IMR-90 (cell line): ENCODE measurements around the gene MAML2. TPM values are rescaled to one million over a fixed set of nuclear protein-coding genes. Genes with fewer than 3 reads are reported as not detected.

Experiments
- ATAC-seq: fragments of 200-7000 bp; cut with Tn5 transposase; 2 replicates; pipeline ENCODE4 v1.9.1; 2020; ENCODE audit warnings: low read depth, mild to moderate bottlenecking, moderate library complexity
- BruUV-seq: library from RNA; stranded (reverse); fragments of 400-500 nt; replicated peaks from 2 replicates; lab custom pipeline; 2021; lab: Mats Ljungman, UMichigan
- CTCF ChIA-PET: fragments of 300-600 bp; formaldehyde crosslinking; extraction: SDS; loops from one replicate; lab custom pipeline; 2021; ENCODE audit warnings: antibody characterized with exemption; lab: Yijun Ruan, JAX
- POLR2A ChIA-PET: fragments of 300-600 bp; sonication (Branson Sonifier 250); formaldehyde crosslinking; loops from one replicate; lab custom pipeline; 2022; ENCODE audit warnings: antibody characterized with exemption; ENCODE audit not compliant: unreplicated experiment; lab: Charles Lee
- DNase-seq: peaks from one replicate; pipeline ENCODE4 v3.0.0; 2013
- H2AFZ ChIP-seq: replicated peaks from 2 replicates; pipeline ENCODE3; 2013; ENCODE audit warnings: low read length, mild to moderate bottlenecking; ENCODE audit not compliant: poor library complexity
- H2AK5ac ChIP-seq: 2 replicates; pipeline ENCODE4 v1.6.1; 2013; ENCODE audit warnings: low read depth, low read length, inconsistent platforms
- H2AK9ac ChIP-seq: replicated peaks from 2 replicates; pipeline ENCODE3; 2013; ENCODE audit warnings: mild to moderate bottlenecking, low read depth, low read length, moderate library complexity; ENCODE audit not compliant: poor library complexity
- H2BK120ac ChIP-seq: 2 replicates; pipeline ENCODE4 v1.6.1; 2013; ENCODE audit warnings: low read depth, low read length, inconsistent platforms
- H2BK15ac ChIP-seq: 3 replicates; pipeline ENCODE4 v1.6.1; 2013; ENCODE audit warnings: low read depth, low read length, inconsistent platforms
- H2BK20ac ChIP-seq: 2 replicates; pipeline ENCODE4 v1.6.1; 2013; ENCODE audit warnings: low read depth, mild to moderate bottlenecking, inconsistent platforms, low read length, moderate library complexity
- H2BK5ac ChIP-seq: 2 replicates; pipeline ENCODE4 v1.6.1; 2013; ENCODE audit warnings: mild to moderate bottlenecking, low read depth, low read length, inconsistent platforms; ENCODE audit not compliant: poor library complexity, severe bottlenecking
- H3K14ac ChIP-seq: replicated peaks from 2 replicates; pipeline ENCODE4 v1.6.1; 2013; ENCODE audit warnings: low read depth, low read length, inconsistent platforms
- H3K18ac ChIP-seq: 2 replicates; pipeline ENCODE4 v1.6.1; 2013; ENCODE audit warnings: low read depth, low read length, control low read depth
- H3K23ac ChIP-seq: 2 replicates; pipeline ENCODE4 v1.6.1; 2013; ENCODE audit warnings: low read depth, low read length, inconsistent platforms
- H3K27ac ChIP-seq: 2 replicates; pipeline ENCODE4 v1.5.1; 2013; ENCODE audit warnings: mild to moderate bottlenecking, control low read depth, low read length; ENCODE audit not compliant: insufficient read depth
- H3K27me3 ChIP-seq: 2 replicates; pipeline ENCODE4 v1.6.1; 2013; ENCODE audit warnings: low read length; ENCODE audit not compliant: control insufficient read depth, insufficient read depth
- H3K36me3 ChIP-seq: 2 replicates; pipeline ENCODE4 v1.6.1; 2013; ENCODE audit warnings: low read length, mixed read lengths; ENCODE audit not compliant: control insufficient read depth, insufficient read depth
- H3K4ac ChIP-seq: 2 replicates; pipeline ENCODE4 v1.6.1; 2013; ENCODE audit warnings: low read depth, low read length, inconsistent platforms
- H3K4me1 ChIP-seq: 2 replicates; pipeline ENCODE4 v1.6.1; 2013; ENCODE audit warnings: low read length, mixed read lengths; ENCODE audit not compliant: control insufficient read depth, insufficient read depth
- H3K4me2 ChIP-seq: 2 replicates; pipeline ENCODE4 v1.6.1; 2013; ENCODE audit warnings: low read depth, mild to moderate bottlenecking, control low read depth, low read length, moderate library complexity
- H3K4me3 ChIP-seq: 2 replicates; pipeline ENCODE4 v1.5.1; 2013; ENCODE audit warnings: low read depth, mild to moderate bottlenecking, control low read depth, low read length, moderate library complexity; ENCODE audit not compliant: insufficient read depth
- H3K56ac ChIP-seq: 2 replicates; pipeline ENCODE4 v1.6.1; 2013; ENCODE audit warnings: low read length, inconsistent platforms; ENCODE audit not compliant: insufficient read depth; ENCODE audit errors: extremely low read depth
- H3K79me1 ChIP-seq, 2 experiments: 2 replicates each; pipeline ENCODE4 v1.6.1; 2013; ENCODE audit warnings: low read length in 2 of 2, inconsistent platforms in 1 of 2, low read depth in 1 of 2
- H3K9ac ChIP-seq: 2 replicates; pipeline ENCODE4 v1.6.1; 2013; ENCODE audit warnings: low read depth, low read length, control low read depth
- H3K9me1 ChIP-seq: 2 replicates; pipeline ENCODE4 v1.6.1; 2013; ENCODE audit warnings: low read length, inconsistent platforms; ENCODE audit not compliant: insufficient read depth
- H3K9me3 ChIP-seq: 2 replicates; pipeline ENCODE4 v1.6.1; 2013; ENCODE audit warnings: low read length; ENCODE audit not compliant: control insufficient read depth, insufficient read depth
- H4K20me1 ChIP-seq: 2 replicates; pipeline ENCODE4 v1.6.1; 2013; ENCODE audit warnings: low read length, inconsistent platforms; ENCODE audit not compliant: insufficient read depth
- H4K5ac ChIP-seq: 2 replicates; pipeline ENCODE4 v1.6.1; 2013; ENCODE audit warnings: mild to moderate bottlenecking, low read depth, low read length, control low read depth
- H4K8ac ChIP-seq, 2 experiments: 2 replicates each; pipeline ENCODE4 v1.6.1; 2013; ENCODE audit warnings: low read depth in 2 of 2, low read length in 2 of 2, control low read depth in 1 of 2, inconsistent platforms in 1 of 2
- H4K91ac ChIP-seq: 2 replicates; pipeline ENCODE4 v1.6.1; 2013; ENCODE audit warnings: low read depth, low read length, inconsistent platforms; ENCODE audit not compliant: insufficient read depth
- CEBPB ChIP-seq: IDR thresholded peaks from 2 replicates; pipeline ENCODE4 v1.6.1; 2012; ENCODE audit warnings: low read depth, low read length, improper control_type of control experiment
- MXI1 ChIP-seq: IDR thresholded peaks from 2 replicates; pipeline ENCODE4 v1.6.1; 2012; ENCODE audit warnings: low read depth, mild to moderate bottlenecking, low read length, moderate library complexity, borderline replicate concordance
- WGBS, 2 experiments: methylation state at CpG; one replicate each; pipeline versions ENCODE4 v1.1.5 to v1.1.7; 2013; ENCODE audit warnings: missing lambda C conversion rate in 2 of 2; ENCODE audit not compliant: insufficient read length in 1 of 2; ENCODE audit errors: extremely low coverage in 2 of 2; 5-methylcytosine and 5-hydroxymethylcytosine counted together
- dilution Hi-C: fragments of 300-500 bp; cut with HindIII; formaldehyde crosslinking; loops from one replicate; pipeline ENCODE4 v1.14.3; 2018; ENCODE audit warnings: low sequenced_read_pairs; ENCODE audit not compliant: unreplicated experiment
- in situ Hi-C: fragments of 300-500 bp; cut with MboI; formaldehyde crosslinking; loops from 3 replicates; pipeline ENCODE4 v1.14.3; 2019; ENCODE audit warnings: low sequenced_read_pairs, inconsistent platforms, mixed read lengths
- intact Hi-C: fragments of 100-400 bp; cut with micrococcal nuclease; formaldehyde crosslinking; loops from 2 replicates; pipeline ENCODE4 v1.10.0; 2022
- polyA plus RNA-seq, 3 experiments: library from polyadenylated mRNA; depleted of rRNA; stranded (reverse); fragments of >200 nt; gene quantifications; 2 replicates each; pipeline ENCODE4 v1.2.3, GENCODE V29; 2012; ENCODE audit warnings: low replicate concordance in 1 of 3
- total RNA-seq: library from RNA; depleted of rRNA; stranded (reverse); fragments of >200 nt; gene quantifications from 2 replicates; pipeline ENCODE4 v1.2.3, GENCODE V29; 2012

MAML2 gene
- total and polyA plus RNA-seq, 2 of the 4 experiments (the other 2 are of a cell fraction) = 15.0 to 19.5 TPM

DNA sequence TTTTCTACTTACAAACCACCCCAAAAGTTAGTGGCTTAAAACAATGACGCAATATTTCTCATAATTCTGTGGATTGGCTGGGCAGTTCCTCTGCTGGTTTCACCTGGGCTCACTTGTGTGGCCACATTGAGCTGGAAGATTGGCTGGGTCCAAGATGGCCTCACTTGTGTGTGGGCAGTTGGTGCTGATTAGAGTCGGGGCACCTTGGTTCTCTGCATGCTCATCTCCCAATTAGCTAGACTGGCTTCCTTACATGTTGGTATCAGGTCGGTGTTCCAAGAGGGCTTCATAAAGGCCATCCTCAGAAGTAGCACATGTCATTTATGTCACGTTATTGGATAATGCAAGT, 12.5 kb downstream of the MAML2 start:
- POLR2A ChIA-PET = no interaction called here
- Histone ChIP-seq H2AK9ac (peak overlapping the region; percentile 26), H3K4me1 (peaks cover 42% of the 10 kb centered on the region), H3K79me1 (peaks cover 28 to 77% of the 10 kb centered on the region in 2 experiments), H3K23ac (0 out of 2 replicates have a peak overlapping the region, but pooled peaks have one; percentile 4), H4K8ac (0 out of 4 replicates have a peak overlapping the region, but pooled peaks of 1 of the 2 experiments have one; percentile 1), H3K4ac (0 out of 2 replicates have a peak overlapping the region, but pooled peaks have one; percentile 33), H2AFZ (no peak overlapping the region), H2AK5ac (peak overlapping the region; percentile 76), H3K27me3 (no peaks in the 10 kb centered on the region), H3K56ac (no peak overlapping the region), H3K27ac (no peak overlapping the region; the same call in 1 of the 2 replicates), H3K9ac (no peak overlapping the region), H2BK5ac (peak overlapping the region; percentile 85), H2BK120ac (peak overlapping the region; percentile 38; the same call in 1 of the 2 replicates), H3K14ac (no peak overlapping the region), H3K9me1 (peaks cover 21% of the 10 kb centered on the region), H3K4me2 (no peak overlapping the region), H4K20me1 (no peaks in the 10 kb centered on the region; the same call in 1 of the 2 replicates), H2BK15ac (0 out of 3 replicates have a peak overlapping the region, but pooled peaks have one; percentile 30), H3K18ac (no peak overlapping the region), H2BK20ac (no peak overlapping the region), H4K5ac (0 out of 2 replicates have a peak overlapping the region, but pooled peaks have one; percentile 64), H3K4me3 (no peak overlapping the region), H3K9me3 (no peaks in the 10 kb centered on the region), H3K36me3 (peaks cover 1% of the 10 kb centered on the region; the same call in 1 of the 2 replicates), H4K91ac (peak overlapping the region; percentile 22; the same call in 1 of the 2 replicates)
- no peak for TF ChIP-seq MXI1
- TF ChIP-seq CEBPB = peak; percentile 74
- ATAC-seq (no peak), DNase-seq (no peak)
- in situ Hi-C loops (no loop called here), intact Hi-C loops (no loop called here), dilution Hi-C loops (no loop called here)
- CTCF ChIA-PET = no interaction called here
- WGBS, 2 experiments = 92% methylated on average over 2 of the region's 4 CpGs; no CpG with 5 or more reads in 1 of the 2 experiments
- BruUV-seq = TSS peak; percentile 0
